Panc1 (cell line): ENCODE data around the gene MADD. TPM values are rescaled to one million over a fixed set of nuclear protein-coding genes. Genes with fewer than 3 reads are reported as not detected.

ENCODE experiments used
- ATAC-seq: fragments of 200-7000 bp; cut with Tn5 transposase; 2 replicates; pipeline ENCODE4 v1.9.1; 2020; ENCODE audit warnings: mild to moderate bottlenecking, moderate library complexity
- BruUV-seq: library from RNA; stranded (reverse); fragments of 400-500 nt; replicated peaks from 2 replicates; lab custom pipeline; 2021; lab: Mats Ljungman, UMichigan
- CTCF ChIA-PET: fragments of 300-600 bp; sonication (Branson Sonifier 250); formaldehyde crosslinking; loops from one replicate; lab custom pipeline; 2022; ENCODE audit warnings: antibody characterized with exemption; lab: Charles Lee
- POLR2A ChIA-PET: fragments of 300-600 bp; sonication (Branson Sonifier 250); formaldehyde crosslinking; loops from one replicate; lab custom pipeline; 2022; ENCODE audit warnings: antibody characterized with exemption; lab: Charles Lee
- DNase-seq: peaks from one replicate; pipeline ENCODE4 v3.0.0-alpha.2; 2010; ENCODE audit warnings: low read depth, low spot score
- H3K27ac ChIP-seq: 2 replicates; pipeline ENCODE4 v1.5.1; 2011; ENCODE audit warnings: mild to moderate bottlenecking, low read length, inconsistent platforms
- H3K27me3 ChIP-seq: fragments of 200-500 bp; sonication (Bioruptor generic); 2 replicates; pipeline ENCODE4 v1.6.0; 2014; ENCODE audit warnings: low read length, inconsistent platforms; ENCODE audit not compliant: control insufficient read depth, insufficient read depth
- H3K36me3 ChIP-seq: fragments of 200-500 bp; sonication (Bioruptor generic); 2 replicates; pipeline ENCODE4 v1.5.1; 2014; ENCODE audit warnings: inconsistent platforms, mild to moderate bottlenecking, low read length, moderate library complexity; ENCODE audit not compliant: control insufficient read depth, insufficient read depth
- H3K4me1 ChIP-seq: 2 replicates; pipeline ENCODE4 v1.5.1; 2011; ENCODE audit warnings: inconsistent platforms, mild to moderate bottlenecking, low read length, moderate library complexity; ENCODE audit not compliant: control insufficient read depth, insufficient read depth
- H3K4me3 ChIP-seq, 2 experiments: 2 replicates each; pipeline ENCODE4 v1.5.1; 2011 to 2012; ENCODE audit warnings: low read depth in 2 of 2, low read length in 2 of 2, mild to moderate bottlenecking in 2 of 2, inconsistent platforms in 1 of 2, moderate library complexity in 1 of 2
- H3K9me3 ChIP-seq: fragments of 200-500 bp; sonication (Bioruptor generic); 2 replicates; pipeline ENCODE4 v1.5.1; 2014; ENCODE audit warnings: low read depth, mild to moderate bottlenecking, inconsistent platforms, low read length, moderate library complexity; ENCODE audit not compliant: control insufficient read depth, insufficient read depth
- CTCF ChIP-seq: fragments of 450-650 bp; IDR thresholded peaks from 2 replicates; pipeline ENCODE4 v1.5.1; 2017; ENCODE audit warnings: mild to moderate bottlenecking
- POLR2AphosphoS5 ChIP-seq: IDR thresholded peaks from 2 replicates; pipeline ENCODE4 v1.6.1; 2012; ENCODE audit warnings: mild to moderate bottlenecking, low read depth, low read length, moderate library complexity
- SIN3A ChIP-seq: IDR thresholded peaks from 2 replicates; pipeline ENCODE4 v1.6.1; 2012; ENCODE audit warnings: low read depth, mild to moderate bottlenecking, low read length, moderate library complexity, borderline replicate concordance; ENCODE audit not compliant: insufficient read depth
- TCF7L2 ChIP-seq: IDR thresholded peaks from 2 replicates; pipeline ENCODE4 v1.6.1; 2011; ENCODE audit warnings: mild to moderate bottlenecking, low read depth, low read length, inconsistent platforms
- in situ Hi-C: cut with HindIII; loops from 2 replicates; pipeline ENCODE4 v1.10.0; 2016; ENCODE audit warnings: low sequenced_read_pairs, low pct_unique_long_range_greater_than_20kb
- intact Hi-C: fragments of 100-400 bp; cut with micrococcal nuclease; formaldehyde crosslinking; loops from one replicate; pipeline ENCODE4 v1.10.0; 2022; ENCODE audit not compliant: unreplicated experiment
- total RNA-seq: library from RNA; stranded (reverse); gene quantifications from one replicate; pipeline ENCODE4 v1.2.1, GENCODE V29; 2021; ENCODE audit not compliant: unreplicated experiment
- TF ChIP-seq, protein P1 (sequence below), 2 experiments: IDR thresholded peaks; 2 replicates each; pipeline ENCODE4 v1.6.1; 2011 to 2012; ENCODE audit warnings: low read depth in 2 of 2, control low read depth in 1 of 2, low read length in 1 of 2, mild to moderate bottlenecking in 1 of 2, moderate library complexity in 1 of 2; ENCODE audit not compliant: insufficient read depth in 1 of 2

Gene MADD
- total RNA-seq, 1 experiment from 2014 or later, result 51.1 TPM

DNA sequence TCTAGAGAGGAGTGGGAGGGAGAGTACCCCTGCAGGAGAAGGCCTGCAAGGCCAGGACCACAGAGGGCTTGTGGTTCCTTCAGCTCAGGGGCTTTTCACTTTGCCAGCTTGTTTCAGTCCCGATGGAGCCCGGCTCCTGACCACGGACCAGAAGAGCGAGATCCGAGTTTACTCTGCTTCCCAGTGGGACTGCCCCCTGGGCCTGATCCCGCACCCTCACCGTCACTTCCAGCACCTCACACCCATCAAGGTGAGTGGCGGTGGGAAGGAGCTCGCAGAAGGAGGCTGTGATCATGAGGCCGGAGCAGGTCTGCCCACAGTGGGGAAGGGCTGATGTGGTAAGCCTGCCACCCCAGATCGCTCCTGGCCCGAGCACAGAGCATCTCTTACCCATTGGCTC is 34.8 kb upstream of the MADD start:
- no peaks in the 10 kb centered on the region for H3K27me3 ChIP-seq
- intact Hi-C loops (no loop called here), in situ Hi-C loops (no loop called here)
- peaks cover 20% of the 10 kb centered on the region for H3K4me1 ChIP-seq
- peak overlapping the region; percentile 83 for H3K27ac ChIP-seq
- H3K9me3 ChIP-seq, result no peaks in the 10 kb centered on the region
- ChIA-PET POLR2A (interaction anchor here (0.8 to 2.5 kb wide), 2 partner anchors 13 to 21 kb away, joined by 3 to 10 read pairs; partner anchors contain the start of gene ACP2), CTCF (interaction anchor here (0.8 to 2.3 kb wide), 5 partner anchors 12 to 120 kb away, joined by 3 to 11 read pairs (median 4); partner anchors contain the start of gene ACP2)
- DNase-seq, result no peak
- peak overlapping the region in 1 of 2 experiments; percentile 51; a peak in 2 of 4 replicates for H3K4me3 ChIP-seq
- peak; percentile 4; the same call in 1 of the 2 replicates for ATAC-seq
- TF ChIP-seq TCF7L2 (no peak), CTCF (no peak), SIN3A (no peak), POLR2AphosphoS5 (no peak)
- TF ChIP-seq, protein P1, sequence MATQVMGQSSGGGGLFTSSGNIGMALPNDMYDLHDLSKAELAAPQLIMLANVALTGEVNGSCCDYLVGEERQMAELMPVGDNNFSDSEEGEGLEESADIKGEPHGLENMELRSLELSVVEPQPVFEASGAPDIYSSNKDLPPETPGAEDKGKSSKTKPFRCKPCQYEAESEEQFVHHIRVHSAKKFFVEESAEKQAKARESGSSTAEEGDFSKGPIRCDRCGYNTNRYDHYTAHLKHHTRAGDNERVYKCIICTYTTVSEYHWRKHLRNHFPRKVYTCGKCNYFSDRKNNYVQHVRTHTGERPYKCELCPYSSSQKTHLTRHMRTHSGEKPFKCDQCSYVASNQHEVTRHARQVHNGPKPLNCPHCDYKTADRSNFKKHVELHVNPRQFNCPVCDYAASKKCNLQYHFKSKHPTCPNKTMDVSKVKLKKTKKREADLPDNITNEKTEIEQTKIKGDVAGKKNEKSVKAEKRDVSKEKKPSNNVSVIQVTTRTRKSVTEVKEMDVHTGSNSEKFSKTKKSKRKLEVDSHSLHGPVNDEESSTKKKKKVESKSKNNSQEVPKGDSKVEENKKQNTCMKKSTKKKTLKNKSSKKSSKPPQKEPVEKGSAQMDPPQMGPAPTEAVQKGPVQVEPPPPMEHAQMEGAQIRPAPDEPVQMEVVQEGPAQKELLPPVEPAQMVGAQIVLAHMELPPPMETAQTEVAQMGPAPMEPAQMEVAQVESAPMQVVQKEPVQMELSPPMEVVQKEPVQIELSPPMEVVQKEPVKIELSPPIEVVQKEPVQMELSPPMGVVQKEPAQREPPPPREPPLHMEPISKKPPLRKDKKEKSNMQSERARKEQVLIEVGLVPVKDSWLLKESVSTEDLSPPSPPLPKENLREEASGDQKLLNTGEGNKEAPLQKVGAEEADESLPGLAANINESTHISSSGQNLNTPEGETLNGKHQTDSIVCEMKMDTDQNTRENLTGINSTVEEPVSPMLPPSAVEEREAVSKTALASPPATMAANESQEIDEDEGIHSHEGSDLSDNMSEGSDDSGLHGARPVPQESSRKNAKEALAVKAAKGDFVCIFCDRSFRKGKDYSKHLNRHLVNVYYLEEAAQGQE (IDR thresholded peaks at IDR 0.05; ENCODE audit: insufficient read depth in 1 of 2, low read depth in 2 of 2, low read length in 1 of 2), result no peak
- BruUV-seq, result no TSS peak
- no peaks in the 10 kb centered on the region for H3K36me3 ChIP-seq

DNA sequence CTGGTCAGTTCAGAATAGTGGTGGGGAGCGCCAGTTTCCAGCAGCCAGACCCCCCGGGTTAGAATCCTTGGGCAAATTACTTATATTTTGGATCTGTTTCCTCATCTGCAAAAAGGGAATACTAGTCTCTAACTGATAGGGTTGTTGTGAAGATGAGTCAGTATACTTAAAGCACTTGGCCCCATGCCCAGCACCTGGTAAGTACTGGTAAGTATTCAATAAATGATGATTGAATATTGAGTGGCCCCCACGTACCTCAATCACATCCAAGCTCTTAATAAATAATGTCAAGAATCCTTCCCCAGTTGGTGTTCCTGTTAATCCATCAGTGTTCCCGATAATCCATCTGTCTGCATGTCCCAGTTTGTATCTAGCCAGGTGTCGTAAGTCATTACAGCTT is 33.5 kb upstream of the MADD start:
- ATAC-seq, result no peak
- in situ Hi-C loops (no loop called here), intact Hi-C loops (no loop called here)
- CTCF ChIA-PET, result interaction anchor here (0.5 kb wide), 1 partner anchor 119 kb away, joined by 4 read pairs; no protein-coding TSS in a partner anchor
- BruUV-seq, result no TSS peak
- TF ChIP-seq TCF7L2, result no peak
- no peak for TF ChIP-seq SIN3A
- TF ChIP-seq CTCF, result no peak
- TF ChIP-seq, protein P1 (IDR thresholded peaks at IDR 0.05; ENCODE audit: insufficient read depth in 1 of 2, low read depth in 2 of 2, low read length in 1 of 2), result no peak
- peak overlapping the region; percentile 0; the same call in 1 of the 2 replicates for H3K27ac ChIP-seq
- no peaks in the 10 kb centered on the region for H3K36me3 ChIP-seq
- peaks cover 20% of the 10 kb centered on the region for H3K4me1 ChIP-seq
- POLR2A ChIA-PET, result interaction anchor here (0.6 kb wide), 1 partner anchor 56 kb away, joined by 3 read pairs; no protein-coding TSS in a partner anchor
- DNase-seq, result no peak
- no peaks in the 10 kb centered on the region for H3K27me3 ChIP-seq
- no peak overlapping the region for H3K4me3 ChIP-seq
- H3K9me3 ChIP-seq, result no peaks in the 10 kb centered on the region
